Peyer's patch (tissue), 4 donors: ENCODE data around the gene ZNRF3. TPM values are rescaled to one million over a fixed set of nuclear protein-coding genes. Genes with fewer than 3 reads are reported as not detected.
"Not testable (repeated sequence)": the region's sequence is repeated elsewhere in the genome, so short reads cannot be mapped to it uniquely, and the experiment has no call there.

Experiments
- DNase-seq, 3 donors: peaks; one replicate each; pipeline ENCODE4 v3.0.0-alpha.2; 2017 to 2019
- H3K27ac ChIP-seq, 4 donors: fragments of 200-600 bp; sonication (generic); one replicate each; pipeline ENCODE4 v1.5.1; 2016 to 2019
- H3K27me3 ChIP-seq, 2 donors: fragments of 200-600 bp; sonication (generic); one replicate each; pipeline ENCODE4 v1.5.1; 2019
- H3K36me3 ChIP-seq, 3 donors: fragments of 200-600 bp; sonication (generic); one replicate each; pipeline ENCODE4 v1.5.1; 2016 to 2019
- H3K4me1 ChIP-seq, 4 donors: fragments of 200-600 bp; sonication (generic); one replicate each; pipeline ENCODE4 v1.5.1; 2016 to 2019
- H3K4me3 ChIP-seq, 4 donors: fragments of 200-600 bp; sonication (generic); 1 replicate in 3 of 4; 2 replicates in 1 of 4; pipeline ENCODE4 v1.5.1; 2016 to 2019; ENCODE audit warnings: mild to moderate bottlenecking in 1 of 4
- H3K9me3 ChIP-seq, 4 donors: fragments of 200-600 bp; sonication (generic); one replicate each; pipeline ENCODE4 v1.5.1; 2016 to 2019; ENCODE audit warnings: mild to moderate bottlenecking in 1 of 4
- POLR2A ChIP-seq, 2 donors: fragments of 450-650 bp; IDR thresholded peaks; one replicate each; pipeline ENCODE4 v1.5.1; 2017; ENCODE audit warnings: antibody characterized with exemption in 2 of 2, mild to moderate bottlenecking in 2 of 2, moderate library complexity in 2 of 2
- total RNA-seq, 4 donors: library from RNA; depleted of rRNA; stranded (reverse); fragments of >200 nt; gene quantifications; one replicate each; pipeline ENCODE4 v1.1.0, GENCODE V29; 2016
- TF ChIP-seq, protein P1 (sequence below), 6 experiments: fragments of 450-650 bp in 4 of 6; fragments of 200-600 bp in 2 of 6; sonication (generic) in 1 of 6; IDR thresholded peaks; one replicate each; pipeline ENCODE4 v1.5.1; 2017 to 2019; ENCODE audit warnings: antibody characterized with exemption in 6 of 6, mild to moderate bottlenecking in 3 of 6, moderate library complexity in 1 of 6

ZNRF3 gene
- total RNA-seq, 4 donors from 2014 or later, result 5.8 to 17.6 (median 8.0) TPM

DNA sequence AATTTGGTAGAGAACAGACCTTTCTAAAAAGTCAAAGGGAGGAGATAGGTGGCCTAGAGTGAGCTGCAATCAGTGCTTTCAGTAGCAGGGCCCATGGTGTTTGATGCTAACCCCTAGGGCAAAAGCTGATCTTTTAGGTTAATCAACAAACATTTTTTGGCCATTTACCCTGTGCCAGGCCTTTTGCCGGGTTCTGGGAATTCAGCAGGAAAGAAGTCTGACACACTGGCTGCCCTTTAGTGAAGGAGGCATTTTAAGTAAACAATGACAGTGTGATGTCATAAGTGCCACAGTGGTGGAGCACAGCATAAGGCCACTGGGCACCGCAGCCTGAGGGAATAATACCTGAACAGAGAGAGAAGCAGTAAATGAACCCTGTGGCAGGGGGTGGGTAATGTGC lies 149.2 kb downstream of the ZNRF3 start:
- H3K4me1 ChIP-seq, result peaks cover 0 to 38% (median 0%) of the 10 kb centered on the region in 4 donors
- no peaks in the 10 kb centered on the region for H3K9me3 ChIP-seq
- no peak for DNase-seq

GRCh38 chr22:29037340-29037932 lies 154.1 kb downstream of the ZNRF3 start:
- DNase-seq, result no peak

More for the DNA sequence above, 149.2 kb downstream of the ZNRF3 start:
- no peak overlapping the region for H3K27ac ChIP-seq
- no peak overlapping the region for H3K4me3 ChIP-seq
- no peaks in the 10 kb centered on the region for H3K36me3 ChIP-seq
- H3K27me3 ChIP-seq, result no peaks in the 10 kb centered on the region
- TF ChIP-seq, protein P1, sequence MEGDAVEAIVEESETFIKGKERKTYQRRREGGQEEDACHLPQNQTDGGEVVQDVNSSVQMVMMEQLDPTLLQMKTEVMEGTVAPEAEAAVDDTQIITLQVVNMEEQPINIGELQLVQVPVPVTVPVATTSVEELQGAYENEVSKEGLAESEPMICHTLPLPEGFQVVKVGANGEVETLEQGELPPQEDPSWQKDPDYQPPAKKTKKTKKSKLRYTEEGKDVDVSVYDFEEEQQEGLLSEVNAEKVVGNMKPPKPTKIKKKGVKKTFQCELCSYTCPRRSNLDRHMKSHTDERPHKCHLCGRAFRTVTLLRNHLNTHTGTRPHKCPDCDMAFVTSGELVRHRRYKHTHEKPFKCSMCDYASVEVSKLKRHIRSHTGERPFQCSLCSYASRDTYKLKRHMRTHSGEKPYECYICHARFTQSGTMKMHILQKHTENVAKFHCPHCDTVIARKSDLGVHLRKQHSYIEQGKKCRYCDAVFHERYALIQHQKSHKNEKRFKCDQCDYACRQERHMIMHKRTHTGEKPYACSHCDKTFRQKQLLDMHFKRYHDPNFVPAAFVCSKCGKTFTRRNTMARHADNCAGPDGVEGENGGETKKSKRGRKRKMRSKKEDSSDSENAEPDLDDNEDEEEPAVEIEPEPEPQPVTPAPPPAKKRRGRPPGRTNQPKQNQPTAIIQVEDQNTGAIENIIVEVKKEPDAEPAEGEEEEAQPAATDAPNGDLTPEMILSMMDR (IDR thresholded peaks at IDR 0.05), result no peak
- TF ChIP-seq POLR2A (IDR thresholded peaks at IDR 0.05), result no peak

GRCh38 chr22:29039148-29039547 lies 155.8 kb downstream of the ZNRF3 start:
- no peak overlapping the region for H3K4me3 ChIP-seq
- no peak for DNase-seq
- H3K27ac ChIP-seq, result peak overlapping the region in 1 of 4 donors; percentile 12
- TF ChIP-seq, protein P1 (IDR thresholded peaks at IDR 0.05), result no peak
- no peak for TF ChIP-seq POLR2A (IDR thresholded peaks at IDR 0.05)
- H3K36me3 ChIP-seq, result no peaks in the 10 kb centered on the region
- H3K9me3 ChIP-seq, result no peaks in the 10 kb centered on the region
- H3K27me3 ChIP-seq, result no peaks in the 10 kb centered on the region
- H3K4me1 ChIP-seq, result peaks cover 0 to 12% (median 0%) of the 10 kb centered on the region in 4 donors

More at GRCh38 chr22:29037340-29037932, 154.1 kb downstream of the ZNRF3 start:
- Histone ChIP-seq H3K4me1 (peaks cover 0 to 13% (median 0%) of the 10 kb centered on the region in 4 donors), H3K4me3 (no peak overlapping the region), H3K9me3 (no peaks in the 10 kb centered on the region), H3K36me3 (no peaks in the 10 kb centered on the region), H3K27me3 (no peaks in the 10 kb centered on the region), H3K27ac (no peak overlapping the region)
- TF ChIP-seq, protein P1 (IDR thresholded peaks at IDR 0.05), result no peak
- no peak for TF ChIP-seq POLR2A (IDR thresholded peaks at IDR 0.05)

DNA sequence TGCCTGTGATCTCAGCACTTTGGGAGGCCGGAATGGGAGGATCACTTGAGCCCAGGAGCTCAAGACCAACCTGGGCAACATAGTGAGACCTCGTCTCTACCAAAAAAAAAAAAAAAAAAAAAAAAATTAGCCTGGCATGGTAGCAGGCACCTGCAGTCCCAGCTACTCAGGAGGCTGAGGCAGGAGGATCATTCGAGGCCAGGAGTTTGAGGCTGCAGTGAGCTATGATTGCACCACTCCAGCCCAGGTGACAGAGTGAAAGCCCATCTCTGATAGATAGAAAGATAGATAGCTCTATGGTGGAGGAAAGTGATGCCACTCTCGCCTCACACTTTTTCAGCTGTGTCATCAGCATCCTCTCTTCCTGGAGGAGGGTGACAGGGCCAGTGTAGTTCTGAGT lies 156.3 kb downstream of the ZNRF3 start:
- not testable (repeated sequence) for H3K9me3 ChIP-seq, DNase-seq, H3K27me3 ChIP-seq, H3K4me3 ChIP-seq, H3K27ac ChIP-seq, H3K36me3 ChIP-seq
- H3K4me1 ChIP-seq, result peaks cover 0 to 12% (median 0%) of the 10 kb centered on the region in 4 donors

GRCh38 chr22:29040385-29041275 lies 157.3 kb downstream of the ZNRF3 start:
- Histone ChIP-seq H3K27ac (no peak overlapping the region), H3K27me3 (no peaks in the 10 kb centered on the region), H3K4me1 (peaks cover 0 to 12% (median 0%) of the 10 kb centered on the region in 4 donors), H3K9me3 (no peaks in the 10 kb centered on the region), H3K4me3 (no peak overlapping the region), H3K36me3 (no peaks in the 10 kb centered on the region)
- no peak for TF ChIP-seq POLR2A (IDR thresholded peaks at IDR 0.05)
- TF ChIP-seq, protein P1 (IDR thresholded peaks at IDR 0.05), result peak; percentile 81 to 99 (median 98)
- DNase-seq, result peak in 2 of 3 donors; percentile 57 to 81

GRCh38 chr22:29041408-29041807 lies 158.0 kb downstream of the ZNRF3 start:
- no peaks in the 10 kb centered on the region for H3K27me3 ChIP-seq
- peaks cover 0 to 1% (median 0%) of the 10 kb centered on the region in 3 donors for H3K36me3 ChIP-seq
- no peak overlapping the region for H3K27ac ChIP-seq
- no peak for DNase-seq
- TF ChIP-seq POLR2A (IDR thresholded peaks at IDR 0.05), result no peak
- TF ChIP-seq, protein P1 (IDR thresholded peaks at IDR 0.05), result no peak
- no peak overlapping the region for H3K4me3 ChIP-seq
- H3K9me3 ChIP-seq, result no peaks in the 10 kb centered on the region
- peaks cover 0 to 12% (median 0%) of the 10 kb centered on the region in 4 donors for H3K4me1 ChIP-seq
